Measurements from ENCODE around the gene LPXN. TPM values are rescaled to one million over a fixed set of nuclear protein-coding genes. Genes with fewer than 3 reads are reported as not detected.

Gene LPXN
- total and polyA plus RNA-seq, 2 donors (not counting 3 experiments of a cell fraction or from before 2014, with no cell fraction given), result 6.2 TPM

- Histone ChIP-seq H3K9ac (replicated peaks; ENCODE audit: extremely low read depth, insufficient read depth, low read length) (no peak overlapping the region), H2AFZ (ENCODE audit: low read depth, low read length) (no peak overlapping the region), H3K27ac (ENCODE audit: insufficient read depth, low read depth, low read length) (no peak overlapping the region), H4K20me1 (replicated peaks; ENCODE audit: control insufficient read depth, extremely low read depth, insufficient read depth, low read length) (no peaks in the 10 kb centered on the region), H3K4me1 (ENCODE audit: control insufficient read depth, extremely low read depth, insufficient read depth, low read length) (peaks cover 10% of the 10 kb centered on the region), H3K9me1 (replicated peaks; ENCODE audit: control insufficient read depth, extremely low read depth, insufficient read depth, low read length) (no peaks in the 10 kb centered on the region), H3K27me3 (ENCODE audit: control insufficient read depth in 2 of 2, insufficient read depth in 2 of 2, low read length in 2 of 2) (no peaks in the 10 kb centered on the region), H3K9me3 (replicated peaks; ENCODE audit: control insufficient read depth, insufficient read depth, low read length) (no peaks in the 10 kb centered on the region), H3K36me3 (ENCODE audit: control insufficient read depth in 2 of 2, extremely low read depth in 1 of 2, insufficient read depth in 2 of 2, low read length in 2 of 2) (peaks cover 0 to 2% of the 10 kb centered on the region in 2 experiments), H3K4me2 (ENCODE audit: insufficient read depth, low read length) (peak overlapping the region; percentile 14), H3K4me3 (replicated peaks in 1 of 3; ENCODE audit: insufficient read depth in 1 of 3, low read depth in 1 of 3, low read length in 3 of 3) (no peak overlapping the region), H3K79me2 (ENCODE audit: control insufficient read depth, insufficient read depth, low read length) (peaks cover 79% of the 10 kb centered on the region)
- no peak for TF ChIP-seq JUN (IDR thresholded peaks at IDR 0.05; ENCODE audit: borderline replicate concordance, insufficient read depth, insufficient read length, low read depth)
- no peak for TF ChIP-seq POLR2A (IDR thresholded peaks at IDR 0.05; ENCODE audit: low read depth, low read length)
- TF ChIP-seq MAX (IDR thresholded peaks at IDR 0.05; ENCODE audit: insufficient read depth, insufficient read length), result no peak
- no peak for TF ChIP-seq POLR2AphosphoS5 (IDR thresholded peaks at IDR 0.05; ENCODE audit: insufficient read depth, low read depth, low read length)
- TF ChIP-seq CTCF (IDR thresholded peaks at IDR 0.05; ENCODE audit: extremely low read depth in 1 of 2, insufficient read depth in 1 of 2, low read depth in 1 of 2, low read length in 2 of 2), result no peak
- no peak for TF ChIP-seq EZH2 (IDR thresholded peaks at IDR 0.05; ENCODE audit: borderline replicate concordance, low read depth, low read length, severe bottlenecking)
- TF ChIP-seq FOS (IDR thresholded peaks at IDR 0.05; ENCODE audit: borderline replicate concordance, insufficient read depth, low read length), result no peak
- TF ChIP-seq MYC (IDR thresholded peaks at IDR 0.05; ENCODE audit: low read depth, low read length), result no peak
- CTCF ChIA-PET, result interaction anchor here (0.9 to 1.4 kb wide), 2 partner anchors 14 to 47 kb away, joined by 3 to 10 read pairs; no protein-coding TSS in a partner anchor
- intact Hi-C loops (cut with micrococcal nuclease) (no loop called here), dilution Hi-C loops (cut with MboI; ENCODE audit: extremely low pct_ligation_motif_present, low sequenced_read_pairs) (no loop called here)
- POLR2A ChIA-PET, result no interaction called here
- BruUV-seq (replicated peaks), result no TSS peak
- DNase-seq (ENCODE audit: low read depth, low spot score) (no peak), FAIRE-seq (no peak)
Measured at GRCh38 chr11:58582437-58582836, 6.8 kb upstream of the LPXN start.

Measured in endothelial cell of umbilical vein (primary cell).